GM12801 (cell line): ENCODE data around the gene MAVS.

Experiments used
- CTCF ChIP-seq: IDR thresholded peaks from one replicate; pipeline ENCODE4 v1.5.1; 2011; ENCODE audit warnings: control low read depth; ENCODE audit not compliant: insufficient read length; ENCODE audit errors: extremely low read depth

MAVS gene

DNA sequence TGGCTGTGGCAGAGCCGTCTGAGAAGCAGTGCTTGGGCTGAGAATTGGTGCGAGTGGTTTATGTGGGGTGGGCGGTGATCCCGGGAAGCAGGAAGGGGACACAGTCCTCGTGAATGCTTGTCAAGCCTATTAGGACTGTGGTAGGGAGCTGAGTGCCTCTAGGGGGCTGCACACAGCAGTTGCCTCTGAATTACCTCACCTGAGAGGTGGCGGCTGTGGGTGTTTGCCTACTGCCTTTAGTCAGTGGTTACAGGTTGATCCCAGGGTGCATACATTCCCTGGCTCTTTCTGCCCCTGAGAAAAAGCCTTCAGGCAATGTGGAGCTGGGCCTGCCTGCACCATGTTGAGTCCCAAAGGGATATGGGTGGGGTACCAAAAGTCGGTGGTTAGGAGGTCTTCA, 21.1 kb upstream of the MAVS start:
- no peak for TF ChIP-seq CTCF

- no peak for TF ChIP-seq CTCF
Observed at GRCh38 chr20:3826420-3826819, 20.2 kb upstream of the MAVS start.

- TF ChIP-seq CTCF = no peak
Observed at GRCh38 chr20:3828798-3829197, 17.8 kb upstream of the MAVS start.

DNA sequence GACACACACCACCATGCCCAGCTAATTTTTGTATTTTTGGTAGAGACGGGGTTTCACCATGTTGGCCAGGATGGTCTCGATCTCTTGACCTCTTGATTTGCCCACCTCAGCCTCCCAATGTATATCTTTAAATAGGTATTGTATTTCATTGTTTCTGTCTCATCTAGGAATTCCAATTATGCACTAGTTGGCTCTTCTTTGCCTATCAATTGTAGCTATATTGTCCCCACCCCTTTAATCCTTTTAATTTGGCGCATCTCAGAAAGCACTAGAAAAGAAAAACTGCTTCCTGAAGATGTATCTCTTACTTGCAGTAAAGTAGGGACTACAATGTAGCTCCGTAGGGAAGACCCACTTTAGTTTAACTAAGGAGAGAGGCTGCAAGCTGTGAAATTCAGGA, 10.5 kb upstream of the MAVS start:
- no peak for TF ChIP-seq CTCF

DNA sequence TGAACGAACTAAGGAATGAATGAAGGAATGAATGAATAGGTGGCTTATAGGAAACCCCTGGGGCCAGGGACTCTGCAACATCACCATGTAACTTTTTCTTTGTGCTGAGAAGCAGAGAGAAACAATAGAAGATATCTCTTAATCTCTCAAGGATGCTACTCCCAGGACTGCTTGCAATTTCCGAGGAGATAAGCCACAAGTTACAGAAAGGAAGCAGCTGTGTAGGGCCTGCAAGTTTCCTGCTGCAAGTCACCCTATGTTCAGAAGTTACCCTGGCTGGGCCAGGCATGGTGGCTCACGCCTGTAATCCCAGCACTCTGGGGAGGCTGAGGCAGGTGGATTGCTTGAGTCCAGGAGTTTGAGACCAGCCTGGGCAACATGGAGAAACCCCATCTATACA, 7.3 kb upstream of the MAVS start:
- TF ChIP-seq CTCF = no peak

DNA sequence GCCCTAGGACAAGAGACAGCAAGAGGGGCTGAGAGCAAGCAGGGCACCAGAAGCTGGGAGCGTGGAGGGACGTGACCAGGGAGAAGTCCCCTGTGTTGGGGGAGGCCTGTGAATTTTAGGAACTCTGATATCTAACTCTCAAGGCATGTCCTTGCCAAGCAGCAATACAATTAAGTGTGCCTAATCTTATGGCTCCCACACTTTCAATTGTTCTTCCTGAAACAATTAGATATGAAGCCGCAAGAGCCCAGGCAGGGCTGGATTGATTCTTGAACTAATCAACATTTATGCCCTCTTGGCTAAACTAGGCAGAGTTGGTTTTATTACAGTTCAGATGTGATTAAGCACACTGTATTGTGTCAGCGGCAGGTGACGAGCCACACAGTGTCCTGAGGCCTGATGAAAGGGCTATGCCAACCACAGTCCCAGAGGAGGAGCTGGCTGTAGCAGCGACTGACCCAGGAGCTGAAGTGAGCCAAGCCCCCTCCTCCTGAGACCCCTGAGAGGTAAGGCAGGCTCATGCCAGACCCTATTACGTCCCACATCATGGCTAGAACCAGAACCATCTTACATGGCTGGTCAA, 4.2 kb upstream of the MAVS start:
- TF ChIP-seq CTCF = no peak

- no peak for TF ChIP-seq CTCF
Observed at GRCh38 chr20:3843490-3843889, 3.1 kb upstream of the MAVS start.

DNA sequence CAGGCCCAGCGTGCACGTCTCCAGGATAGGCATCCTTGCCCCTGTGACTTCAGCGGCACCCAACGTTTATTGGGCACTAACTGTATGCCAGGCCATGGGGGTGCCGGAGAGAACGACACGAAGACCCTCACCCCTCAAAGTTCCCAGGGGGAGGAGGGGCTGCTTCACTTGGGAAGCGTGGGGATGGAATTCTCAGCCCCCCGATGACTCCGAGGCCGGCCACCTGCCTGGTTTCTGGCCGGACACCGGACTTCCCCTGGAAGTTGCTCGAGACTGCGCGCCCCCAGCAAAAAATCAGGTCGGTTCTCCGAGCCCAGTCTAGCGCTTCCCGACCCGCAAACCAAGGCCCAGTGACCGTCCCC, 275 bp upstream of the MAVS start:
- TF ChIP-seq CTCF = no peak
